A673 (cell line): Measurements from ENCODE around the gene KRI1.

ENCODE experiments used
- EZH2 ChIP-seq: fragments of 200-600 bp; sonication (generic); IDR thresholded peaks from 2 replicates; pipeline ENCODE4 v1.6.1; 2017; ENCODE audit warnings: borderline replicate concordance, low read depth, mild to moderate bottlenecking, mixed read lengths, antibody characterized with exemption, low read length; ENCODE audit not compliant: poor library complexity, severe bottlenecking
- TF ChIP-seq, protein P1 (sequence below): fragments of 300-800, 200-600 bp; sonication (generic); conservative IDR thresholded peaks from 2 replicates; pipeline ENCODE4 v1.5.1; 2017; ENCODE audit warnings: low read depth, mild to moderate bottlenecking, antibody characterized with exemption, low read length, moderate library complexity, mixed read lengths

GRCh38 chr19:10577951-10578350, 12.1 kb upstream of the KRI1 start:
- TF ChIP-seq, protein P1, sequence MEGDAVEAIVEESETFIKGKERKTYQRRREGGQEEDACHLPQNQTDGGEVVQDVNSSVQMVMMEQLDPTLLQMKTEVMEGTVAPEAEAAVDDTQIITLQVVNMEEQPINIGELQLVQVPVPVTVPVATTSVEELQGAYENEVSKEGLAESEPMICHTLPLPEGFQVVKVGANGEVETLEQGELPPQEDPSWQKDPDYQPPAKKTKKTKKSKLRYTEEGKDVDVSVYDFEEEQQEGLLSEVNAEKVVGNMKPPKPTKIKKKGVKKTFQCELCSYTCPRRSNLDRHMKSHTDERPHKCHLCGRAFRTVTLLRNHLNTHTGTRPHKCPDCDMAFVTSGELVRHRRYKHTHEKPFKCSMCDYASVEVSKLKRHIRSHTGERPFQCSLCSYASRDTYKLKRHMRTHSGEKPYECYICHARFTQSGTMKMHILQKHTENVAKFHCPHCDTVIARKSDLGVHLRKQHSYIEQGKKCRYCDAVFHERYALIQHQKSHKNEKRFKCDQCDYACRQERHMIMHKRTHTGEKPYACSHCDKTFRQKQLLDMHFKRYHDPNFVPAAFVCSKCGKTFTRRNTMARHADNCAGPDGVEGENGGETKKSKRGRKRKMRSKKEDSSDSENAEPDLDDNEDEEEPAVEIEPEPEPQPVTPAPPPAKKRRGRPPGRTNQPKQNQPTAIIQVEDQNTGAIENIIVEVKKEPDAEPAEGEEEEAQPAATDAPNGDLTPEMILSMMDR = no peak
- no peak for TF ChIP-seq EZH2
